ENCODE results near the gene RPH3AL.

The RPH3AL gene

GRCh38 chr17:356671-357434 is 4.2 kb upstream of the RPH3AL start:
- ChIA-PET CTCF (no interaction called here), POLR2A (interaction anchor here (0.6 kb wide), 1 partner anchor 9 kb away, joined by 3 read pairs; no protein-coding TSS in a partner anchor)
- Histone ChIP-seq H3K27ac (ENCODE audit: extremely low read depth, low read depth, low read length) (no peak overlapping the region), H3K4me3 (ENCODE audit: low read depth, low read length) (no peak overlapping the region), H3K9me3 (ENCODE audit: control insufficient read depth, insufficient read depth, low read depth, low read length) (no peaks in the 10 kb centered on the region), H3K36me3 (ENCODE audit: control insufficient read depth in 2 of 2, insufficient read depth in 1 of 2, low read length in 2 of 2) (no peaks in the 10 kb centered on the region), H3K4me1 (ENCODE audit: control insufficient read depth, insufficient read depth, low read length) (peaks cover 13% of the 10 kb centered on the region)
- TF ChIP-seq ZBTB6 (tag by site-specific recombination; IDR thresholded peaks at IDR 0.05), result no peak
- no peak for TF ChIP-seq ZNF670 (tag by site-specific recombination; IDR thresholded peaks at IDR 0.05; ENCODE audit: low read depth)

GRCh38 chr17:354651-355556 is 2.3 kb upstream of the RPH3AL start:
- H3K4me3 ChIP-seq (ENCODE audit: low read depth, low read length), result no peak overlapping the region
- peak; percentile 14; the same call in 1 of the 2 replicates for TF ChIP-seq ZIC2 (tag by site-specific recombination; IDR thresholded peaks at IDR 0.05)
- TF ChIP-seq PBX3 (CRISPR knock-in tag; IDR thresholded peaks at IDR 0.05), result no peak
- H3K36me3 ChIP-seq (ENCODE audit: control insufficient read depth in 2 of 2, insufficient read depth in 1 of 2, low read length in 2 of 2), result no peaks in the 10 kb centered on the region
- ChIA-PET CTCF (interaction anchor here (1.5 kb wide), 1 partner anchor 46 kb away, joined by 4 read pairs; no protein-coding TSS in a partner anchor), POLR2A (interaction anchor here (0.6 kb wide), 1 partner anchor 24 kb away, joined by 6 read pairs; no protein-coding TSS in a partner anchor)
- no peaks in the 10 kb centered on the region for H3K9me3 ChIP-seq (ENCODE audit: control insufficient read depth, insufficient read depth, low read depth, low read length)
- H3K27ac ChIP-seq (ENCODE audit: extremely low read depth, low read depth, low read length), result no peak overlapping the region
- peaks cover 13% of the 10 kb centered on the region for H3K4me1 ChIP-seq (ENCODE audit: control insufficient read depth, insufficient read depth, low read length)

- H3K36me3 ChIP-seq (ENCODE audit: control insufficient read depth in 2 of 2, insufficient read depth in 1 of 2, low read length in 2 of 2), result no peaks in the 10 kb centered on the region
- no peak overlapping the region for H3K27ac ChIP-seq (ENCODE audit: extremely low read depth, low read depth, low read length)
- peaks cover 13% of the 10 kb centered on the region for H3K4me1 ChIP-seq (ENCODE audit: control insufficient read depth, insufficient read depth, low read length)
- ChIA-PET POLR2A (no interaction called here), CTCF (interaction anchor here (1.5 kb wide), 1 partner anchor 45 kb away, joined by 4 read pairs; no protein-coding TSS in a partner anchor)
- no peak for TF ChIP-seq ZNF777 (tag by site-specific recombination; IDR thresholded peaks at IDR 0.05; ENCODE audit: borderline replicate concordance)
- TF ChIP-seq GFI1B (tag by site-specific recombination; IDR thresholded peaks at IDR 0.05), result no peak
- TF ChIP-seq ZBTB1 (tag by site-specific recombination; IDR thresholded peaks at IDR 0.05), result no peak
- TF ChIP-seq ZNF239 (tag by site-specific recombination; IDR thresholded peaks at IDR 0.05), result no peak
- TF ChIP-seq ZNF202 (tag by site-specific recombination; IDR thresholded peaks at IDR 0.05; ENCODE audit: borderline replicate concordance), result no peak
- TF ChIP-seq ZNF223 (tag by site-specific recombination; IDR thresholded peaks at IDR 0.05), result no peak
- TF ChIP-seq ZNF561 (tag by site-specific recombination; IDR thresholded peaks at IDR 0.05; ENCODE audit: borderline replicate concordance), result no peak
- no peak for TF ChIP-seq ZNF155 (tag by site-specific recombination; IDR thresholded peaks at IDR 0.05)
- no peak for TF ChIP-seq ZNF311 (tag by site-specific recombination; IDR thresholded peaks at IDR 0.05; ENCODE audit: borderline replicate concordance)
- no peak for TF ChIP-seq ZSCAN4 (tag by site-specific recombination; IDR thresholded peaks at IDR 0.05)
- TF ChIP-seq ZNF645 (tag by site-specific recombination; IDR thresholded peaks at IDR 0.05), result no peak
- TF ChIP-seq ZFP69B (tag by site-specific recombination; IDR thresholded peaks at IDR 0.05), result no peak
- TF ChIP-seq ZNF2 (tag by site-specific recombination; IDR thresholded peaks at IDR 0.05), result no peak
- no peak for TF ChIP-seq ZBTB21 (tag by site-specific recombination; IDR thresholded peaks at IDR 0.05)
- no peak for TF ChIP-seq ZNF785 (tag by site-specific recombination; IDR thresholded peaks at IDR 0.05)
- no peak overlapping the region for H3K4me3 ChIP-seq (ENCODE audit: low read depth, low read length)
- H3K9me3 ChIP-seq (ENCODE audit: control insufficient read depth, insufficient read depth, low read depth, low read length), result no peaks in the 10 kb centered on the region
Measured at GRCh38 chr17:353838-354234, 1.2 kb upstream of the RPH3AL start.
